CD4-positive, alpha-beta T cell treated with Interleukin-15 for 1 hour (primary cell): ENCODE results near the gene CANT1.

Source experiments
- DNase-seq: peaks from one replicate; pipeline ENCODE4 v3.0.0-alpha.2; 2020

The CANT1 gene

GRCh38 chr17:78993981-78994671 lies 15.4 kb downstream of the CANT1 start:
- no peak for DNase-seq

GRCh38 chr17:78993241-78993956 lies 16.2 kb downstream of the CANT1 start:
- no peak for DNase-seq

GRCh38 chr17:78992542-78993212 lies 16.9 kb downstream of the CANT1 start:
- DNase-seq: no peak

- no peak for DNase-seq
These were observed 17.5 kb downstream of the CANT1 start for GRCh38 chr17:78991906-78992532.

- DNase-seq: no peak
These were observed 18.4 kb downstream of the CANT1 start for GRCh38 chr17:78991017-78991738.

GRCh38 chr17:78990349-78991016 lies 19.1 kb downstream of the CANT1 start:
- no peak for DNase-seq

- no peak for DNase-seq
These were observed 21.4 kb downstream of the CANT1 start for GRCh38 chr17:78988152-78988551.

GRCh38 chr17:78986649-78987328 lies 22.8 kb downstream of the CANT1 start:
- no peak for DNase-seq

- DNase-seq: no peak
These were observed 23.4 kb downstream of the CANT1 start for GRCh38 chr17:78986048-78986648.

GRCh38 chr17:78985395-78985794 lies 24.2 kb downstream of the CANT1 start:
- DNase-seq: no peak

- no peak for DNase-seq
These were observed 28.3 kb downstream of the CANT1 start for GRCh38 chr17:78981010-78981888.

GRCh38 chr17:78980624-78980972 lies 29.0 kb downstream of the CANT1 start:
- no peak for DNase-seq

- no peak for DNase-seq
These were observed 29.6 kb downstream of the CANT1 start, which contains the start of gene LGALS3BP for GRCh38 chr17:78979780-78980623. LGALS3BP (minus strand) TSS chr17:78979923; CDS start chr17:78977191, 2,732 bp downstream.

- no peak for DNase-seq
These were observed 31.3 kb downstream of the CANT1 start for GRCh38 chr17:78977997-78978973.

- DNase-seq: no peak
These were observed 32.0 kb downstream of the CANT1 start for GRCh38 chr17:78977681-78977943.

GRCh38 chr17:78976907-78977680 lies 32.5 kb downstream of the CANT1 start:
- DNase-seq: no peak
